GM18520 (cell line): ENCODE data around the gene HPS6.
"Not testable (repeated sequence)": the region's sequence is repeated elsewhere in the genome, so short reads cannot be mapped to it uniquely, and the experiment has no call there.

ENCODE experiments used
- ATAC-seq: cut with Tn5 transposase; IDR thresholded peaks from one replicate; pipeline ENCODE4 v1.9.1; 2021; ENCODE audit not compliant: unreplicated experiment

HPS6 gene

DNA sequence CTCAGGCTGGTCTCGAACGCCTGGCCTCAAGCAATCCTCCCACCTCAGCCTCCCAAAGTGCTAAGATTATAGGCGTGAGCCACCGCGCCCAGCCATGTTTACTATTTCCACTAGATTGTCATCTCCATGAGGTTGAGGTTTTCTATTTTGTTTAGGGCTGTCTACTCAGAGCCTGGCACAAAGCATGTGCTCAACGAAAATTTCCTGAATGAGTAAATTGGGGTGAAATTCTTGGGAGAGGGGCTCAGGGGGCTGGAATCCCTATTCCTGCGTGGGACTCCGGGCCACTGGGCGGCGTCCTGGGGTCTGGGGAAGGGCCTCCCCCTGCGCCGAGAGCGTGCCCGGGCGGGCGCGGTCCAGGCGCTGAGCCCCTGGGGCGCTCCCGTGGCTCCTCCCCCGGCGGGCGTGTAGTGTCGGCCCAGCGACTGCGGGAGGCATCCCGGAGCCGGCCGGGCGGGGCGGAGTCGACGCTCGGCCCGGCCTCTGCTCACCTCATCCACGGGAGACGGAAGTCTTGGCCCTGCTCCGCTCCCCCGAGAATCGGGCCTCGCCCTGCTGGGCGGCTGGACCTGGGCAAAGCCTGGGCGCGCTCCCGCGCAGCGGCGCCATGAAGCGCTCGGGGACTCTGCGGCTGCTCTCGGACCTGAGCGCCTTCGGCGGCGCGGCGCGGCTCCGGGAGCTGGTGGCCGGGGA lies at the start of gene HPS6:
TSS of gene HPS6 (plus strand) at position 482 of the 693 bp plus-strand sequence. CDS start at position 608, 126 bp downstream.
- ATAC-seq = peak; percentile 88

DNA sequence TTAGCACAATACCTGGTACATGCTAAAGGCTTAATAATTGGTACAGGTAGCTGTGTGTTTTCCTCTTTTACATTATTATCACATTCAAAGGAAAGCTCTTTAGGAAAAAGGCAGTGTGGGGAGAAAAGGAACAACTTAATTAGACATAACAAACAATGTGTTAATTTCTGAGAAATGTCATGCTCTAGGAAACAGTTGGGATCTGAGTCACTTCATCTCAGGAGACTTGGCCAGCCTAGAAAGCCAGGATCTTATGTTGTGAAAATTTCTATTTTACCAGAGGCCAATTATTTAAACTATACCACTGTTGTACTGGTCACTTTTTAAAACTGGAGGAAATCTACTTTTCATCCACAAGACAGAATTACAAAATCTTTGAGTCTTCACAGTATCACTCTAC lies 48.7 kb upstream of the HPS6 start:
- ATAC-seq = no peak

DNA sequence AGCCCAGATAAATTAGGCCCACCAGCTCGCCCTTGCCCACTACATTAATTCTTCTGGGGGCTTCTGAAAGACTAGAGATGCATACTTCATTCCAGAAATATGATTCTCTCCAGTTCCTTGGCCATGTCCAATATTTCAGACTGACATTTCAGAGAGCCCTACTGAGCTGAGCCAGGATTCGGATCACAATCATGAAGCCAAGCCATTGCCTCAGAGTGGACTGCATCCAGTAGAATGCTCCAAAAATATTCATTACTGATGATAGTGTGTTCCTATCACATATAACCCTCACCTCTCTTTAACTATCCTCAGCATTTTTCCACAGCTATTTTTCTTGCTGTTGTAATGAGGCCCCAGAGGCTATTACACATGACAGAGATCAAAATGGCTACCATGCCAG lies 47.9 kb upstream of the HPS6 start:
- ATAC-seq = no peak

DNA sequence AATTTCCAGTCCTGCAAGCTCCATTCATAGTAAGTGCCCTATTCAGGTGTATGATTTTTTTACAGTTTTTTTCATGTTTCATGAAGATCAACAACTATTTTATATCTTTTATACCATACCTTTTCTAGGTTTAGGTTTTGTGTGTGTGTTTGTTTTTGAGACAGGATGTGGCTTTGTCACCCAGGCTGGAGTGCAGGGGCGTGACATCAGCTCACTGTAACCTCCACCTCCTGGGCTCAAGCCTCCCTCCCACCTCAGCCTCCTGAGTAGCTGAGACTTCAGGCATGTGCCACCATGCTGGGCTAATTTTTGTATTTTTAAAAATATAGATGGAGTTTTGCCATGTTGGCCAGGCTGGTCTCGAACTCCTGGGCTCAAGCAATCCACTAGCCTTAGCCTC lies 44.2 kb upstream of the HPS6 start:
- ATAC-seq = no peak

DNA sequence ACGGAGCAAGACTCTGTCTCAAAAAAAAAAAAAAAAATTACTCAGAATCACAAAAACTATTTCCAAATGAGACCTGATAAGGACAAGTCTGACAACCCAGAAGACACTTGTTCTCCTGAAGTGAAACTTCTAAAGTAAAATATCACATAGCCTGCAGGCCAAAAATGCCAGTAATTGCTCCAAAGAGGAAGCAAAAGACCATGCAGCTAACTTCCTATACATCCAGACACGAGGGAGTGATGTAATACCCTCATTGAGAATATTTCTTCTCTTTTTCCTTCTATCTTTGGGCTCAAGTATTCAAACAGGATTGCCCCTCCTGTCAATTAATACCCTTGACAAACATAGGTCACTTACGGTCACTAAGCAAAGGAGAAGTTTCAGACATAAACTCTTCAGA lies 40.4 kb upstream of the HPS6 start:
- no peak for ATAC-seq

DNA sequence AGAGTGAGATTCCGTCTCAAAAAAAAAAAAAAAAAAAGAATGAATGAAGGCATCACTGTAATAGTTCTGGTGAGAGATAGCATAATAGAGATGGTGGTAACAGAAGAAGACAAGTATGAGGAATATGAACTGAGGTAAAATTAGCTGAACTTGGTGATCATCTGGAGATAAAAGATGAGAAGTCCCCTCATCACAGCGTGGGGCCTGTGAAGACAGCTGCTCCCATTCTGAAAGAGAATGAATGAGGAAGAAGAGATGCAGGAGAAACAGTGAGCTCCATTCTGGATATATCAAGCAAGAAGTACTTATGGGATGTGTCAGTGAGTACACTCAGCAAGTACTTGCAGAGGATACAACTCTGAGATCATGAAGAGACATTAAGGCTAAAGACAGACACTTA lies 37.9 kb upstream of the HPS6 start:
- ATAC-seq = no peak

DNA sequence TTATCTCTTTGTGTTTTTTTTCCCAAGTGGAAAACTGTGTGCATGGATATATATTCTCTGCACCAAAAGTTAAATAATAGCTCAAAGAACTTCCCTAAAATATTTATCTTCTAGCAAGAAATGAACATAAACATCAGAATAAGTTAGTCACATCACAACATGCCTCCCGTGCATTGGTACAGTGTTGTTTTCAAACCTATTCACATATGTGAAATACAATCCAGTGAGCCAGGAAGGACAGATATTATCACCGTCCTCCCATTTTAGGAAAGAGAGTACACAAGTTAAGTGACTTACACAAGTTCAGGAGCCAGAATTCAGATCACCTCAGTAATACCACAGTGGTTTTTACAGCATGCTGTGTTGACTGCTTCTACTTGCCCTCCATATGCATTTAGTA lies 31.4 kb upstream of the HPS6 start:
- no peak for ATAC-seq

DNA sequence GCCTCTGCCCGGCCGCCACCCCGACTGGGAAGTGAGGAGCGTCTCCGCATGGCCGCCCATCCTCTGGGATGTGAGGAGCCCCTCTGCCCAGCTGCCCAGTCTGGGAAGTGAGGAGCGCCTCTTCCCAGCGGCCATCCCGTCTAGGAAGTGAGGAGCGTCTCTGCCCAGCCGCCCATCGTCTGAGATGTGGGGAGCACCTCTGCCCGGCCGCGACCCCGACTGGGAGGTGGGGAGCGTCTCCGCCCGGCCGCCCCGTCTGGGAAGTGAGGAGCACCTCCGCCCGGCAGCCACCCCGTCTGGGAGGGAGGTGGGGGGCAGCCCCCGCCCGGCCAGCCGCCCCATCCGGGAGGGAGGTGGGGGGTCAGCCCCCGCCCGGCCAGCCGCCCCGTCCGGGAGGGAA lies 29.3 kb upstream of the HPS6 start:
- ATAC-seq = not testable (repeated sequence)

DNA sequence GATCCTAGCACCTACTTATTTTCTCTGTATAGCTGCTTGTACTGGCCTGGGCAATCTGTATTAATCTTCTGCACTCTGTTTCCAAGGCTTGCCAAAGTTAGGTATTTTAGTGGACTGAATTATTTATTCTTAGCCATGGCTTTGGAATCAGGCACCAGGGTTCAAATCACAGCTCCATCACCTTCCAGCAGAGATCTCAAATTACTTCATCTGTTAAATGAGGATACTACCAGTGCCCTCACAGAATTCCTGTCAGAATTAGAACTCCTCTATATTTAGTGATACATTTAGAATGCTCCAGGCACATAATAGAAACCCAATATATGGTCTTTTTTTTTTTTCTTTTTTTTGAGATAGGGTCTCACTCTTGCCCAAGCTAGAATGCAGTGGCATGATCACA lies 26.7 kb upstream of the HPS6 start:
- no peak for ATAC-seq

DNA sequence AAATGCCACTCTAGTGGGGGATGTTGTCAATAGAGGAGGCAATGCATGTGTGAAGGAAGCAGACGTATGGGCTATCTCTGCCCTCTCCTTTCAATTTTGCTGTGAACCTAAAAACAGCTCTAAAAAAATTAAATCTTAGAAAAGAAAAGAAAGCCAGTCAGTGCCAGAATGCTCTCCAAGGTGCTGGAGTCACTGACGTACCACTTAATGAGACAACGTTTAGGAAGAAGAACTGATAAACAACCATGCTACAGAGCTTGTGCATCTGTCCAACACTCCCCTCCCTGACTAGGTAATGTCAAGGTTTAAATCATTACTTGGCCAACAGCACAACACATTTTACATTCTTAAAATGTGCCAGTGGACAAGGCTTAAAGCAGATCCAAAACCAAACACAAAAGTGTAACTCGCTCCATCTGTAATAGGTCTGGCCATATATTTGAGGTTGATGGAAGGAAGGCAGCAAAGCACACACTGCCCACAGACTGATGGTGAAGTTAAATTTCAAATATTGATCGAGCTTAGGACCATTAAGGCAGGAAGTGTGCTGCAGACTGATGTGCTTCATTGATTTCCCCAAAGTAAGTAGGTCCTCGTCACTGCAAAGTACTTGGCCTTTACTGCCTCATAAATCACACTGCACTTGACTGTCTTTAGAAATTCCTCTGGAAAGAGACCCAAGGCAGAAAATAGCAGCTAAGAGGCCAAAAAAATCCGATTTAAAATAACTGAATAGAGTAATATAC lies 24.7 kb upstream of the HPS6 start:
- no peak for ATAC-seq

DNA sequence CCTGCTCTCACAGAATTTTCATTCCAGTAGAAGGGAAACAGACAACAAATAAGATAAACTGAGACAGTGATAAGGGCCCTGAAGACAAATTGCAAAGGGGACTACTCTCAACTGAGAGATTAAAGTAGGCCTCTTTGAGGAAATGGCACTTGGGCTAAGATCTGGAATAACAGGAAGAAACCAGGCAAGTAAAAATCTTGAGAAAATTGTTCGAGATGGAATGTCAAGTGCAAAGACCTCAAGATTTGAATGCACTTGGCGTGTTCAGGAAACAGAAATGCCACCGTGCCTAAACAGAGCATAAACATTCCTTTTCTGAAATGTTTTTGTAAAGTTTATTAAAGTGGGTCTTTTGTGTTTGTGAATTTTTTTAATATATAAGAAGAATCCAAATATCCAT lies 19.9 kb upstream of the HPS6 start:
- no peak for ATAC-seq

DNA sequence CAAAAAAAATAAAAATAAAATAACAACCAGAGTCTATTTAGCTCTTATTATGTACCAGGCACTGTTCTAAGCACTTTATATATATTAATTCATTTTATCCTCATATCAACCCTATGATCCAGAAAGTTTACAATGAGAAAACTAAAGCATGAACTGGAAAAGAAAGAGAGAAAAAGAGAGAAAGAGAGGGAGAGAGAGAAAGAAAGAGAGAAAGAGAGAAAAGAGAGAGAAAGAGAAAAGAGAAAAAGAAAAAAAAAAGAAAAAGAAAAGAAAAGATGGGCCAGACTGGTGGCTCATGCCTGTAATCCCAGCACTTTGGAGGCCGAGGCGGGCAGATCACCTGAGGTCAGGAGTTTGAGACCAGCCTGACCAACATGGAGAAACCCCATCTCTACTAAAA lies 19.1 kb upstream of the HPS6 start:
- no peak for ATAC-seq

DNA sequence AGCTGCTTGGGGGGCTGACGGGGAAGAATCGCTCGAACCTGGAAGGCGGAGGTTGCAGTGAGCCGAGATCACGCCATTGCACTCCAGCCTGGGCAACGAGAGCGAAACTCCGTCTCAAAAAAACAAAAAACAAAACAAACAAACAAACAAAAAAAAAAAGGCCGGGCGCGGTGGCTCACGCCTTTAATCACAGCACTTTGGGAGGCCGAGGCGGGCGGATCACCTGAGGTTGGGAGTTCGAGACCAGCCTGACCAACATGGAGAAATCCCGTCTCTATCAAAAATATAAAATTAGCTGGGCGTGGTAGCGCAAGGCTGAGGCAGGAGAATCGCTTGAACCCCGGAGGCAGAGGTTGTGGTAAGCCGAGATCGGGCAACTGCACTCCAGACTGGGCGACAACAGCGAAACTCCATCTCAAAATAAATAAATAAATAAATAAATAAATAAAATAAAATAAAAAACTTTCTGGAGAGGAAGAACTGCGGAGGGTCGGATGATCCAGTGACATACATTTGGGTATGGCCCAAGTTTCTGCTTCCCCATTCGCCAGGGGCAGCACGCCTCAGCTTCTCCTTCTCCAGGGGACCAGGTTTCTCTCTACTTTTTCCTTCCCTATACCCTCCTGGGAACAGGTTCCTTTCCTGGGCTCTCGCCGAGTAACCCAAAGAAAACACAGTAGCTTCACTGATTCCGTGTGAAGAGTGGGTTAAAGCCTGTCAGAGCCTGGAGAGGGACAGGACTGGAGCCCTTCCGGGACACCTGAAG lies 10.1 kb upstream of the HPS6 start:
- not testable (repeated sequence) for ATAC-seq

DNA sequence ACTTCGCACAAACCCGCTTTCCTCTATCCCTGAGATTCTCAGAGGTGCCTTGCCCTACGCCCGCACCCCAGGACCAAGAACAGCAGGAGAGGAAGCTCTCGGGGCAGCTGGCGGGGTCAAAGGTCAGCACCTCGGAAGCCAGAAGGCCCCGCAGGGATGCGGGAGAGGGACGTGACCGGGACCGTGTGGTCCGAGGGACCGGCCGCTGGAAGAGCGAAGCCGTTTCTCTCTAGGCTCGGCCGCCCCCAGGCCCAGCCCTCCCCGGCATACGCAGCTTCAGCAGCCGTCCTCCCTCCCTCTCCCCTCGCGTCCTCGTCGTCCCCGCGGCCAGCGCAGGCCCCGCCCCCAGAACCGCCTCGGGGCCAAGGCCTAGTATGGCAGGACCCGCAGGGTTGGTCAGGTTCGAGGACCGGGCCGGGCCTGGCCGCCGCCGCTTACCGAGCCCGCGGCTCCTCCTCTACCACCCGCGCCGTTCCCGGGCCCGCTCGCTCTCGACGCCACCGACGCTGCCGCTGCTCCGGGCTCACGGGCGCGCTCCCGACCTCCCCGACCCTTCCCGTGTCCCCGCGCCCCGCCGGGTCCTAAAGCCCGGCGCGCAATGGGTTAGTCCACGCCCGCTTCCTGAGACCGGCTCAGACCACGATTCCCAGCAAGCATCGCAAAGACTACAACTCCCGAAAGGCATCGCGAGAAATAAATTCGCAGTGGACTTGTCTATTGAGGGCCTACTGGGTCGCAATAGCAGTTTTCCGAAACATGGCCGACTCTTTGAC lies 9.3 kb upstream of the HPS6 start, which contains the start of gene ARMH3:
TSS of gene ARMH3 (minus strand) at position 527 of the 773 bp plus-strand sequence. CDS start 16,059 bp downstream, outside the sequence.
- peak; percentile 83 for ATAC-seq

DNA sequence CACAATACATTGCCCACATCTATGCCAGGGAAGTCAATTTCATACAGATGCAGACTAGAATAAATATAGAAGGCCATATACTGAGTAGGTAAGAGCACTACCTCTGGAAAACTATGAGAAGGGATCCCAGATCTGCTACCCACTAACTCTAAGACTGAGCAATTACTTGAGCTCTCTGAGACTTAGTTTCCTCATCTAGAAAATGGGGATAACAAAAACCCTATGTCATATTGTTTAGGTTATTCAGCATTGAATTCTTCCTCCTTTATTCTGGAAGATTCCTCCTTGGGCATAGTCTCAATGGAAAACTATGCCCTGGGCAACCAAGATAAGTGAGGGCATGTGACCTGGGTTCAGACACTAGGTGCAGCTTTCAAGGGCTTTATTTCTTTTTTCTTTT lies 5.2 kb upstream of the HPS6 start:
- ATAC-seq = no peak

DNA sequence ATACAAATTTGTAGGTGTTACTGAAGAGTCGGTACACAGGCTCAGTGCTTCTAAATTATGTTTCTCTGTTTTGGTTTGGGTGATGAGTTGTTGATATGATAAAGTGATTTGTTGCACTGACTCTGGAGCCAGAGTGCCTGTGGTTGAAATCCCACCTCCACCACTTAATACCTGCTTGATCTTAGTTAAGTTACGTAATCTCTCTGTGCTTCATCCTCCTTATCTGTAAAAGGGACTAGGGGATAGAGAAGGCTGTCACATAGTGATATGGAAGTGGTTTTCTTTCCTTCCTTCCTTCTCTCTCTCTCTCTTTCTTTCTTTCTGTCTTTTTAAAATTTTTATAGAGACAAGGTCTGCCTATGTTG lies 664 bp upstream of the HPS6 start:
- no peak for ATAC-seq

DNA sequence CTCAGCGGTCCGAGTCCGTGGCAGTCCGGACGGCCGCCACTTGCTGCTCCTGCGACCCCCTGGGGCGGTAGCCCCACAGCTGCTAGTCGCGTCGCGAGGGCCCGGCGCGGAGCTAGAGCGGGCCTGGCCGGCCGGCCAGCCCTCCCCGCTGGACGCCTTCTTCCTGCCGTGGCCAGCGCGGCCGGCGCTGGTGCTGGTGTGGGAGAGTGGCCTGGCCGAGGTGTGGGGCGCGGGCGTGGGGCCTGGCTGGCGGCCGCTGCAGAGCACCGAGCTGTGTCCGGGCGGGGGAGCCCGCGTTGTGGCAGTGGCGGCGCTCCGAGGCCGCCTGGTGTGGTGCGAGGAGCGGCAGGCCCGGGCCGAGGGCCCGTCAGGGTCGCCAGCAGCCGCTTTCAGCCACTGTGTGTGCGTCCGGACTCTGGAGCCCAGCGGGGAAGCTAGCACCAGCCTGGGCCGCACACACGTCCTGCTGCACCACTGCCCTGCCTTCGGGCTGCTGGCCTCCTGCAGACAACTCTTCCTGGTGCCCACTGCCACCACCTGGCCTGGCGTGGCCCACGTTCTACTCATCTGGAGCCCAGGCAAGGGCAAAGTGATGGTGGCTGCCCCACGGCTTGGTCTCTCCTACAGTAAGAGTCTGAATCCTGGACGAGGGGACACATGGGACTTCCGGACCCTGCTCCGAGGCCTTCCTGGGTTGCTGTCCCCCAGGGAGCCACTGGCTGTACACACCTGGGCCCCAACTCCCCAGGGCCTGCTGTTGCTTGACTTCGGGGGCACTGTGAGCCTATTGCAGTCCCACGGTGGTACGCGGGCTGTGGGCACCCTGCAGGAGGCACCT lies 631 bp downstream of the HPS6 start:
- ATAC-seq = no peak

DNA sequence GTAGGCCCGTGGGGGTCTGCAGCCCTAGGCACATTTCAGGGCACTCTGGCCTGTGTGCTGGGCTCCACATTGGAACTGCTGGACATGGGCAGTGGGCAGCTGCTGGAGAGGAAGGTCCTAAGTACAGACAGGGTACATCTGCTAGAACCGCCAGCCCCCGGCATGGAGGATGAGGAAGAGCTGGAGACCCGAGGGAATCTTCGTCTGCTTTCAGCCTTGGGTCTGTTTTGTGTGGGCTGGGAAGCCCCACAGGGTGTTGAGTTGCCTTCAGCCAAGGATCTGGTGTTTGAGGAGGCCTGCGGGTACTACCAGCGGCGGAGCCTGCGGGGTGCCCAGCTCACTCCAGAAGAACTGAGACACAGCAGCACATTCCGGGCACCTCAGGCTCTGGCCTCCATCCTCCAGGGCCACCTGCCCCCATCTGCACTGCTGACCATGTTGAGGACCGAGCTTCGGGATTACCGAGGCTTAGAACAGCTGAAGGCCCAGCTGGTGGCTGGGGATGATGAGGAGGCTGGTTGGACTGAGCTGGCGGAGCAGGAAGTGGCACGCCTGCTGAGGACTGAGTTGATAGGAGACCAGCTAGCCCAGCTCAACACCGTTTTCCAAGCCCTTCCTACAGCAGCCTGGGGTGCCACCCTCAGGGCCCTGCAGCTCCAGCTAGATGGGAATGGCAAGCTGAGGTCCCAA lies 1.4 kb downstream of the HPS6 start:
- ATAC-seq = no peak

DNA sequence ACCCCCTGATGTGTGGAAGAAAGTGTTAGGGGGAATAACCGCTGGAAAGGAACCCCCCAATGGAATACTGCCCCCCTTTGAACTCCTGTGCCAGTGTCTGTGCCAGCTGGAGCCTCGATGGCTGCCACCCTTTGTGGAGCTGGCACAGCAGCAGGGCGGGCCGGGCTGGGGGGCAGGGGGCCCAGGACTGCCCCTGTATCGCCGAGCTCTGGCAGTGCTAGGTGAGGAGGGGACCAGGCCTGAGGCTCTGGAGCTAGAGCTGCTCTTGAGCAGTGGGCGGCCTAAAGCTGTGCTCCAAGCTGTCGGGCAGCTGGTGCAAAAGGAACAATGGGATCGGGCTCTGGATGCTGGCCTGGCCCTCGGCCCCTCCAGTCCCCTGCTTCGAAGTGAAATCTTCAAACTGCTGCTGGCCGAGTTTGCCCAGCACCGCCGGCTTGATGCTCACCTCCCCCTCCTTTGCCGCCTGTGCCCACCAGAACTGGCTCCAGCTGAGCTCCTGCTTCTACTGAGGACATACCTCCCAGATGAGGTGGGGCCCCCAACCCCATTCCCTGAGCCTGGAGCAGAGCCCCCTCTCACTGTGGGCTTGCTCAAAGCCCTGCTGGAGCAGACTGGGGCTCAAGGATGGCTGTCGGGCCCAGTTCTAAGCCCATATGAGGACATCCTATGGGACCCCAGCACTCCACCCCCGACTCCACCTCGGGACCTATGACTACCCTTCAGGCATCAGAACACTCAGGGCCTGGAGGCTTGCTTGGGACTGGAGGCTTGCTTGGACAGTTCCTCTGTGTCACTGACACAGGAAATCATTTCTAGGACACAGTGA lies 2.2 kb downstream of the HPS6 start:
- ATAC-seq = no peak
